Spleen (tissue), 3 donors: ENCODE results near the gene CACNA1A.

Experiments used
- POLR2A ChIP-seq, 3 donors: fragments of 450-650 bp; IDR thresholded peaks; one replicate each; pipeline ENCODE4 v1.5.1; 2017; ENCODE audit warnings: antibody characterized with exemption in 3 of 3, mild to moderate bottlenecking in 1 of 3
- POLR2AphosphoS5 ChIP-seq, 3 donors: sonication (generic); formaldehyde crosslinking; IDR thresholded peaks; one replicate each; pipeline ENCODE4 v1.5.1; 2017; ENCODE audit warnings: antibody characterized with exemption in 3 of 3

DNA sequence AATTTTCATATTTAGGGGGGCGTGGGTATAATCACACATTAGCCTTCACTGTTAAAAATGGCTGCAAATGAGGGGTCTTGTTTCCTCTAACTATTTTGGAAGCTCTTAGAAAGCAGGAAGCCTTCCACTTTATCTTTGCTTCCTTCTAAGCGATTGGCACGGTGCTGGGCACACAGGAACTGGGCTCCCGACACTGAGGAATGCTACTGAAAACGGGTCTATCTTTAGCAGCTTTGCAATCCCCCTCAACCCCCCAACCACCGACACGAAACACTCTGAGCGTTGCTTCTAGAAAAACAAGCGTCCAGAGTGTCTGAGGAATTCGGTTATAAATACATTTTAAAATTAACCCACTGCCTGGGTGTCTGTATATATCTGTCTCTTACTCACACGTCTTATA is 143.6 kb downstream of the CACNA1A start:
- TF ChIP-seq POLR2A (IDR thresholded peaks at IDR 0.05) = no peak
- no peak for TF ChIP-seq POLR2AphosphoS5 (IDR thresholded peaks at IDR 0.05)
